PC-3 (cell line): Measurements from ENCODE around the gene ALOX15B. TPM values are rescaled to one million over a fixed set of nuclear protein-coding genes. Genes with fewer than 3 reads are reported as not detected.

Experiments used
- ATAC-seq: fragments of 200-7000 bp; cut with Tn5 transposase; 2 replicates; pipeline ENCODE4 v1.9.1; 2020; ENCODE audit warnings: mild to moderate bottlenecking, moderate library complexity
- BruUV-seq: library from RNA; stranded (reverse); fragments of 400-500 nt; replicated peaks from 2 replicates; lab custom pipeline; 2021; lab: Mats Ljungman, UMichigan
- CTCF ChIA-PET: fragments of 300-600 bp; sonication (Branson Sonifier 250); formaldehyde crosslinking; loops from one replicate; lab custom pipeline; 2022; ENCODE audit warnings: antibody characterized with exemption; lab: Charles Lee
- POLR2A ChIA-PET: fragments of 300-600 bp; sonication (Branson Sonifier 250); formaldehyde crosslinking; loops from one replicate; lab custom pipeline; 2022; ENCODE audit warnings: antibody characterized with exemption; ENCODE audit not compliant: unreplicated experiment; lab: Charles Lee
- DNase-seq: peaks from one replicate; pipeline ENCODE4 v3.0.0-alpha.2; 2015
- H2AFZ ChIP-seq: fragments of 300-600 bp; sonication (generic); 2 replicates; pipeline ENCODE4 v1.6.0; 2016; ENCODE audit warnings: antibody characterized with exemption, low read length
- H3F3A ChIP-seq: fragments of 300-600 bp; sonication (generic); one replicate; pipeline ENCODE4 v1.6.0; 2017; ENCODE audit warnings: antibody characterized with exemption, low read length, control low read depth, mild to moderate bottlenecking; ENCODE audit not compliant: unreplicated experiment
- H3K27ac ChIP-seq: fragments of 300-600 bp; sonication (generic); 2 replicates; pipeline ENCODE4 v1.5.1; 2016; ENCODE audit warnings: mild to moderate bottlenecking, low read length
- H3K27me3 ChIP-seq: fragments of 300-600 bp; sonication (generic); 2 replicates; pipeline ENCODE4 v1.6.1; 2016; ENCODE audit warnings: low read length, mixed read lengths
- H3K36me3 ChIP-seq: fragments of 300-600 bp; sonication (generic); 2 replicates; pipeline ENCODE4 v1.6.1; 2016; ENCODE audit warnings: low read depth, mixed run types, low read length, mixed read lengths
- H3K4me1 ChIP-seq: fragments of 300-600 bp; sonication (generic); 2 replicates; pipeline ENCODE4 v1.5.1; 2016; ENCODE audit warnings: low read length; ENCODE audit not compliant: insufficient read depth
- H3K4me2 ChIP-seq: fragments of 300-600 bp; sonication (generic); 2 replicates; pipeline ENCODE4 v1.6.0; 2016; ENCODE audit warnings: low read length
- H3K4me3 ChIP-seq: fragments of 300-600 bp; sonication (generic); 2 replicates; pipeline ENCODE4 v1.5.1; 2016; ENCODE audit warnings: mild to moderate bottlenecking, low read length, mixed read lengths
- H3K79me2 ChIP-seq: fragments of 300-600 bp; sonication (generic); 2 replicates; pipeline ENCODE4 v1.6.1; 2017; ENCODE audit warnings: low read length, mixed read lengths
- H3K9ac ChIP-seq: fragments of 300-600 bp; sonication (generic); 2 replicates; pipeline ENCODE4 v1.6.0; 2016; ENCODE audit warnings: mild to moderate bottlenecking, low read length
- H3K9me2 ChIP-seq: fragments of 300-600 bp; sonication (generic); replicated peaks from 2 replicates; pipeline ENCODE4 v1.6.1; 2016; ENCODE audit warnings: mixed run types, low read length, mixed read lengths
- H3K9me3 ChIP-seq: fragments of 300-600 bp; sonication (generic); 2 replicates; pipeline ENCODE4 v1.6.1; 2016; ENCODE audit warnings: low read length, mixed read lengths
- H4K20me1 ChIP-seq: fragments of 300-600 bp; sonication (generic); 2 replicates; pipeline ENCODE4 v1.6.1; 2016; ENCODE audit warnings: low read length, mixed read lengths
- CTCF ChIP-seq: fragments of 300-600 bp; sonication (generic); conservative IDR thresholded peaks from 2 replicates; pipeline ENCODE4 v1.5.1; 2017; ENCODE audit warnings: antibody characterized with exemption, low read depth, mild to moderate bottlenecking, low read length
- EZH2 ChIP-seq: fragments of 300-600 bp; sonication (generic); IDR thresholded peaks from one replicate; pipeline ENCODE4 v1.6.1; 2017; ENCODE audit warnings: antibody characterized with exemption, mild to moderate bottlenecking, low read length; ENCODE audit not compliant: unreplicated experiment
- EZH2phosphoT487 ChIP-seq: fragments of 300-600 bp; sonication (generic); IDR thresholded peaks from 2 replicates; pipeline ENCODE4 v1.6.1; 2018; ENCODE audit warnings: mild to moderate bottlenecking, antibody characterized with exemption, low read length, borderline replicate concordance
- intact Hi-C: fragments of 100-400 bp; cut with micrococcal nuclease; formaldehyde crosslinking; loops from 2 replicates; pipeline ENCODE4 v1.9.0; 2023
- total RNA-seq: library from RNA; depleted of rRNA; stranded (reverse); fragments of >200 nt; gene quantifications from 2 replicates; pipeline ENCODE4 v1.2.3, GENCODE V29; 2014

Gene ALOX15B
- total RNA-seq, 1 experiment from 2014 or later = not detected

- no peaks in the 10 kb centered on the region for H3K36me3 ChIP-seq
- no peak overlapping the region for H3K27ac ChIP-seq
- ATAC-seq = no peak; the same call in 1 of the 2 replicates
- H3K4me1 ChIP-seq = peaks cover 7% of the 10 kb centered on the region; the same call in 1 of the 2 replicates
- ChIA-PET CTCF (no interaction called here), POLR2A (no interaction called here)
- no peak overlapping the region for H2AFZ ChIP-seq
- TF ChIP-seq EZH2phosphoT487 = no peak
- H3K4me3 ChIP-seq = no peak overlapping the region
- H3K27me3 ChIP-seq = no peaks in the 10 kb centered on the region
- H3K9me2 ChIP-seq = no peaks in the 10 kb centered on the region
- H3K79me2 ChIP-seq = no peaks in the 10 kb centered on the region
- no peaks in the 10 kb centered on the region for H3F3A ChIP-seq
- no peak overlapping the region for H3K4me2 ChIP-seq
- peak; percentile 77 for DNase-seq
- intact Hi-C loops = no loop called here
- H3K9me3 ChIP-seq = no peaks in the 10 kb centered on the region
- H3K9ac ChIP-seq = no peak overlapping the region
- H4K20me1 ChIP-seq = no peaks in the 10 kb centered on the region
- BruUV-seq = no TSS peak
Observed at GRCh38 chr17:7992516-7992915, 46.3 kb upstream of the ALOX15B start.

GRCh38 chr17:7992924-7993323, 45.9 kb upstream of the ALOX15B start:
- Histone ChIP-seq H3K9me2 (no peaks in the 10 kb centered on the region), H3K79me2 (no peaks in the 10 kb centered on the region), H3K9me3 (no peaks in the 10 kb centered on the region), H4K20me1 (no peaks in the 10 kb centered on the region), H3K4me1 (peaks cover 7% of the 10 kb centered on the region; the same call in 1 of the 2 replicates), H3K36me3 (no peaks in the 10 kb centered on the region), H3K9ac (no peak overlapping the region), H3F3A (no peaks in the 10 kb centered on the region), H3K4me2 (no peak overlapping the region), H2AFZ (no peak overlapping the region), H3K4me3 (no peak overlapping the region), H3K27ac (no peak overlapping the region), H3K27me3 (no peaks in the 10 kb centered on the region)
- ATAC-seq (no peak), DNase-seq (no peak)
- CTCF ChIA-PET = no interaction called here
- no TSS peak for BruUV-seq
- TF ChIP-seq CTCF (no peak), EZH2 (no peak), EZH2phosphoT487 (no peak)
- intact Hi-C loops = no loop called here
- POLR2A ChIA-PET = no interaction called here

- TF ChIP-seq EZH2phosphoT487 (no peak), CTCF (no peak), EZH2 (no peak)
- H3F3A ChIP-seq = no peaks in the 10 kb centered on the region
- no peak overlapping the region for H3K4me2 ChIP-seq
- H4K20me1 ChIP-seq = no peaks in the 10 kb centered on the region
- no peaks in the 10 kb centered on the region for H3K36me3 ChIP-seq
- intact Hi-C loops = no loop called here
- no peak overlapping the region for H3K9ac ChIP-seq
- H2AFZ ChIP-seq = no peak overlapping the region
- no peaks in the 10 kb centered on the region for H3K79me2 ChIP-seq
- H3K27ac ChIP-seq = no peak overlapping the region
- DNase-seq (no peak), ATAC-seq (no peak)
- POLR2A ChIA-PET = no interaction called here
- no peaks in the 10 kb centered on the region for H3K27me3 ChIP-seq
- CTCF ChIA-PET = no interaction called here
- BruUV-seq = no TSS peak
- H3K4me1 ChIP-seq = peaks cover 7% of the 10 kb centered on the region; the same call in 1 of the 2 replicates
- H3K9me3 ChIP-seq = no peaks in the 10 kb centered on the region
- no peaks in the 10 kb centered on the region for H3K9me2 ChIP-seq
- no peak overlapping the region for H3K4me3 ChIP-seq
Observed at GRCh38 chr17:7993972-7994589, 44.8 kb upstream of the ALOX15B start.
